Measurements from ENCODE around the gene ADGRG6.
"Not testable (repeated sequence)": the region's sequence is repeated elsewhere in the genome, so short reads cannot be mapped to it uniquely, and the experiment has no call there.

GRCh38 chr6:142450856-142451255 lies 149.0 kb downstream of the ADGRG6 start:
- TF ChIP-seq CTCF (IDR thresholded peaks at IDR 0.05; ENCODE audit: insufficient read depth, low read length, poor library complexity, severe bottlenecking); EZH2phosphoT487 (conservative IDR thresholded peaks at IDR 0.05; ENCODE audit: low read length): not testable (repeated sequence)
